ENCODE results near the gene ALDH6A1. TPM values are rescaled to one million over a fixed set of nuclear protein-coding genes. Genes with fewer than 3 reads are reported as not detected.
A peak's percentile ranks its signal among the peaks of the same experiment; 100 is the strongest.

Gene ALDH6A1
- total and polyA plus RNA-seq, 4 experiments from 2014 or later, result 21.7 to 23.1 (median 22.4) TPM

DNA sequence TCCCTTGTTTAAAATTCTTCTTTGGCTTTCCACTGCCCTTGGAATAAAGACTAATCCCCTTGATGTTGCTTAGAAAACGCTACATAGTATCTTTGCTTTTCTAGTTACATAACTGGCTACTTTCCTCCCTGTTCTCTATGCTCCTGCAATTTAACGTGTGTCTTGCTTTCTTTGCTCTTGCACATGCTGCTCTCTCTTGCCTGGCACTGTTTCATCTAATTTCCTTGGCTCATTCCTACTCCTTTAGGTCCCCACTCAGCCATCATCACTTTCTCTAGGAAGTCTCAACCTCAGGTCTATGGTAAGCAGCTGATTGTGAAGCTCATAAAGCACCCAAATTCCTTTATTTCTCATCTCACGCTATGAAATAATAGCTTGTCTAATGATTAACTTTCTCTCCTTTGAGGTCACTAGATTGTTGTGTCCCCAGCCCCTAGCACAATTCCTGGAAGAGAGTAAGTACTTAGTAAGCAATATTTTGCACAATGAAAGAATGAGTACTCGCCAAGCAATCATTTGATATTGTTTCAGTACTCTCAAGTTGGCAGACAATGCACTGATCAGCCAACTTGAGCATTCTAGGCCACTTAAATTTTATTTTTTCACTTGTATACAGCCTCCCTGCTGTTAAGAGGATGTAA, 3.3 kb downstream of the ALDH6A1 start:
- peaks cover 0 to 1% (median 0%) of the 10 kb centered on the region in 8 donors for H3K9me3 Mint-ChIP-seq
- ChIA-PET POLR2A (ENCODE audit: partially characterized antibody) (no interaction called here), CTCF (ENCODE audit: partially characterized antibody) (no interaction called here)
- intact Hi-C loops (cut with micrococcal nuclease), result no loop called here
- no peak overlapping the region for H3K27ac Mint-ChIP-seq
- H3K4me1 Mint-ChIP-seq, result peaks cover 16 to 32% (median 25%) of the 10 kb centered on the region in 4 donors
- Histone ChIP-seq H3K36me3 (ENCODE audit: insufficient read depth, low read length) (no peaks in the 10 kb centered on the region), H3K27ac (ENCODE audit: low read depth, low read length) (no peak overlapping the region), H3K4me3 (ENCODE audit: low read length in 2 of 2) (no peak overlapping the region), H3K4me1 (ENCODE audit: insufficient read depth, low read length) (peaks cover 19% of the 10 kb centered on the region), H3K27me3 (ENCODE audit: insufficient read depth, low read length) (no peaks in the 10 kb centered on the region), H3K9me3 (ENCODE audit: control insufficient read depth in 1 of 2, low read length in 2 of 2) (no peaks in the 10 kb centered on the region)
- H3K4me3 Mint-ChIP-seq, result no peak overlapping the region
- peaks cover 0 to 12% of the 10 kb centered on the region in 2 donors for H3K36me3 Mint-ChIP-seq
- no peak for DNase-seq
- no peaks in the 10 kb centered on the region for H3K27me3 Mint-ChIP-seq

DNA sequence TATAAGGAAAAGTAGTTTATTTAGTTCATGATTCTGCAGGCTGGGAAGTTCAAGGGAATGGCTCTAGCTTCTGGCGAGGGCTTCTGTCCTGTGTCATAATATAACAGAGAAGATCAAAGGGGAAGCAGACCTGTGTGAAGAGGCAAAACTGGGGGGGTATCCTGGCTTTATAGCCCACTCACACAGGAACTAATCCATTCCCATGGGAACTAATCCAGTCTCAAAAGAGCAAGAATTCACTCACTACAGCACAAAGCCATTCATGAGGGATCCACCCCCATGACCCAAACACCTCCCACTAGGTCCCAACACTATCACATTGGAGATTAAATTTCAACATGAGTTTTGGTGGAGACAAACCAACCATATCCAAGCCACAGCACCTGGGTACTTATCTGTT, 6.9 kb downstream of the ALDH6A1 start:
- Histone ChIP-seq H3K36me3 (ENCODE audit: insufficient read depth, low read length) (peaks cover under 1% of the 10 kb centered on the region), H3K4me1 (ENCODE audit: insufficient read depth, low read length) (no peaks in the 10 kb centered on the region), H3K4me3 (ENCODE audit: low read length in 2 of 2) (no peak overlapping the region), H3K27ac (ENCODE audit: low read depth, low read length) (no peak overlapping the region), H3K9me3 (ENCODE audit: control insufficient read depth in 1 of 2, low read length in 2 of 2) (no peaks in the 10 kb centered on the region), H3K27me3 (ENCODE audit: insufficient read depth, low read length) (no peaks in the 10 kb centered on the region)
- intact Hi-C loops (cut with micrococcal nuclease), result no loop called here
- Mint-ChIP-seq H3K27me3 (no peaks in the 10 kb centered on the region), H3K27ac (peak overlapping the region in 2 of 7 donors; percentile 8 to 64), H3K36me3 (peaks cover 0 to 2% of the 10 kb centered on the region in 2 donors), H3K4me3 (no peak overlapping the region), H3K4me1 (peaks cover 0 to 6% (median 2%) of the 10 kb centered on the region in 4 donors), H3K9me3 (peaks cover 0 to 1% (median 0%) of the 10 kb centered on the region in 8 donors)
- no peak for DNase-seq
- POLR2A ChIA-PET (ENCODE audit: partially characterized antibody), result interaction anchor here (0.6 to 0.7 kb wide), 3 partner anchors 35 to 769 kb away, joined by 3 to 6 read pairs (median 3); no protein-coding TSS in a partner anchor
- CTCF ChIA-PET (ENCODE audit: partially characterized antibody), result interaction anchor here (1.5 kb wide), 1 partner anchor 31 kb away, joined by 4 read pairs; no protein-coding TSS in a partner anchor

DNA sequence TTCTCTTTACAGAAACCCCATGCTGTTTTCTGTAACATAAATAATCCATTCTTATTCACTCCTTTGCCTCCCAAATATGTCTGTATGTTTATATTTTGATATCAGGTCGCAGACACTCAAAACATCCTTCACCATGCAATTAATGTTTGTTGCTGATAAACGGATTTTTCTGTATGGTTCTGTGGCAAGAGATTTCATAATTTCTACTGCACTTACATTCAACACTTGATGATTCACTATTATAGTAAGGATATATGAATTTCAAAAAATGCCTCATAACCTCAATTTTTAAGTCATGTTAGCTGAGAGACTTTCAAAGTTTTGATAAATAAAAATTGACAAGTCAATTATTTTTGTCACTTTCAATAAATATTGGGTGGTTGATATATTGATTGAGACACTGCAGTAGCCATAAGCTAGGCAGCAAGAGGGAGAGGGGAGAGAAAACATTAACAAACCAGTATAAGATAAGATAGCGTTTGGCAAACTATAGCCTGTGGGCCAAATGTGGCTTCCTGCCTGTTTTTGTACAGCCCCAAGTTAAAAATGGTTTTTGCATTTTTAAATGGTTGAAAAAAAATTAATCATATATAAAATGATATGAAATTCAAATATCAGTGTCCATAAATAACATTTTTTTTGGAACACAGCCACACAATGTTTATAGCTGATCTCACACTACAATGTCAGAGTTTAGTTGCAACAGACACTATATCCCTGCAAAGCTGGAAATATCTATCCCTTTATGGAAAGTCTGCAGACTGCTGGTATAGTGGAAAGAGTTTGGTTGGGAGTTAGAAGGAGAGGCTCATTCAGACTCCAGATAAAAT, 18.3 kb downstream of the ALDH6A1 start:
- Mint-ChIP-seq H3K27ac (peak overlapping the region in 1 of 7 donors; percentile 47), H3K4me1 (no peaks in the 10 kb centered on the region), H3K4me3 (no peak overlapping the region), H3K36me3 (peaks cover 41 to 53% of the 10 kb centered on the region in 2 donors), H3K27me3 (no peaks in the 10 kb centered on the region), H3K9me3 (no peaks in the 10 kb centered on the region)
- H3K4me3 ChIP-seq (ENCODE audit: low read length in 2 of 2), result no peak overlapping the region
- H3K27me3 ChIP-seq (ENCODE audit: insufficient read depth, low read length), result no peaks in the 10 kb centered on the region
- H3K9me3 ChIP-seq (ENCODE audit: control insufficient read depth in 1 of 2, low read length in 2 of 2), result no peaks in the 10 kb centered on the region
- H3K4me1 ChIP-seq (ENCODE audit: insufficient read depth, low read length), result no peaks in the 10 kb centered on the region
- ChIA-PET CTCF (ENCODE audit: partially characterized antibody) (no interaction called here), POLR2A (ENCODE audit: partially characterized antibody) (no interaction called here)
- H3K36me3 ChIP-seq (ENCODE audit: insufficient read depth, low read length), result peaks cover 18% of the 10 kb centered on the region
- DNase-seq, result no peak
- H3K27ac ChIP-seq (ENCODE audit: low read depth, low read length), result no peak overlapping the region
- intact Hi-C loops (cut with micrococcal nuclease), result no loop called here

DNA sequence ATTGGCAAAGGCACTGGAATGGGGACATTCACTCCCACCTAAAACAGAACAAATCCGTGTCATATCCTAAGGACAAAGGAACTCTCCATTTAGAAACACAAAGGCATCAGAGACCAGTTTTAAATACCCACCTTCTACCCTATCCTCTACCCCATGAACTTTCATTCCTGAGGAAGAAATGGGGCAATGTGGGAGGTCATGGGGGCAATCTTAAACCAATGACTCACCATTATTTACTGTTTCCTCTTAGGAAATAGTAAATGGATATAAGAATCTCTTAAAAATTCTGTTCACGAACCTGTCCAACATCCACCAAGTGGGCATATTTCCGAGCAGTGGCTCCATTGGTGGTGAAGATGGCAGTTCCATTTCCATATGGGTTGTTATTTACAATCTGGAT, 19.4 kb downstream of the ALDH6A1 start:
- intact Hi-C loops (cut with micrococcal nuclease), result no loop called here
- H3K27ac Mint-ChIP-seq, result no peak overlapping the region
- Histone ChIP-seq H3K4me1 (ENCODE audit: insufficient read depth, low read length) (no peaks in the 10 kb centered on the region), H3K9me3 (ENCODE audit: control insufficient read depth in 1 of 2, low read length in 2 of 2) (no peaks in the 10 kb centered on the region), H3K27ac (ENCODE audit: low read depth, low read length) (no peak overlapping the region), H3K36me3 (ENCODE audit: insufficient read depth, low read length) (peaks cover 23% of the 10 kb centered on the region), H3K27me3 (ENCODE audit: insufficient read depth, low read length) (no peaks in the 10 kb centered on the region), H3K4me3 (ENCODE audit: low read length in 2 of 2) (no peak overlapping the region)
- ChIA-PET CTCF (ENCODE audit: partially characterized antibody) (no interaction called here), POLR2A (ENCODE audit: partially characterized antibody) (no interaction called here)
- no peak for DNase-seq
- H3K9me3 Mint-ChIP-seq, result no peaks in the 10 kb centered on the region
- H3K4me3 Mint-ChIP-seq, result no peak overlapping the region
- no peaks in the 10 kb centered on the region for H3K4me1 Mint-ChIP-seq
- H3K27me3 Mint-ChIP-seq, result no peaks in the 10 kb centered on the region
- peaks cover 48 to 54% of the 10 kb centered on the region in 2 donors for H3K36me3 Mint-ChIP-seq

DNA sequence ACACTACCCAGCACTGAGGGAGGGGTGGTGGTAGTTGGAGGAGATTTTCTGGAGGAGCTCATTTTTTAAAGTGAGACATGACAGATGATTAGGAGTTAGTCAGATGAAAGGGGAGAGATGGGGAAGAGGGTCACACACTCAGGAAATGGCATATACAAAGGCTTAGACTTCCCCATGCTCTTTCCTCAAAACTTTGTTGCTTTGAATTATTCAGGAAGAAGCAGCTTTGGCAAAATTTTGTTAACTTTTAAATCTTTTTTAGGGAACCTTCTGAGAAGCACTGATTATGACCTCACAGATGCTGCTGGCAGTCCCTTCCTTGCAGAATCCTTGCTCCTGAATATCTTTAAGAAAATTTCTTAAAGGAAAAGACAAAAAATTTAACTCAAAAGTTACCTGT, 19.8 kb downstream of the ALDH6A1 start:
- H3K27me3 ChIP-seq (ENCODE audit: insufficient read depth, low read length), result no peaks in the 10 kb centered on the region
- ChIA-PET CTCF (ENCODE audit: partially characterized antibody) (no interaction called here), POLR2A (ENCODE audit: partially characterized antibody) (no interaction called here)
- no peak overlapping the region for H3K4me3 ChIP-seq (ENCODE audit: low read length in 2 of 2)
- H3K27me3 Mint-ChIP-seq, result no peaks in the 10 kb centered on the region
- H3K27ac ChIP-seq (ENCODE audit: low read depth, low read length), result no peak overlapping the region
- H3K4me3 Mint-ChIP-seq, result no peak overlapping the region
- peaks cover 23% of the 10 kb centered on the region for H3K36me3 ChIP-seq (ENCODE audit: insufficient read depth, low read length)
- H3K4me1 Mint-ChIP-seq, result no peaks in the 10 kb centered on the region
- no peak for DNase-seq
- H3K9me3 ChIP-seq (ENCODE audit: control insufficient read depth in 1 of 2, low read length in 2 of 2), result no peaks in the 10 kb centered on the region
- H3K36me3 Mint-ChIP-seq, result peaks cover 51 to 57% of the 10 kb centered on the region in 2 donors
- no peaks in the 10 kb centered on the region for H3K9me3 Mint-ChIP-seq
- no peaks in the 10 kb centered on the region for H3K4me1 ChIP-seq (ENCODE audit: insufficient read depth, low read length)
- peak overlapping the region in 1 of 7 donors; percentile 47 for H3K27ac Mint-ChIP-seq
- intact Hi-C loops (cut with micrococcal nuclease), result no loop called here

DNA sequence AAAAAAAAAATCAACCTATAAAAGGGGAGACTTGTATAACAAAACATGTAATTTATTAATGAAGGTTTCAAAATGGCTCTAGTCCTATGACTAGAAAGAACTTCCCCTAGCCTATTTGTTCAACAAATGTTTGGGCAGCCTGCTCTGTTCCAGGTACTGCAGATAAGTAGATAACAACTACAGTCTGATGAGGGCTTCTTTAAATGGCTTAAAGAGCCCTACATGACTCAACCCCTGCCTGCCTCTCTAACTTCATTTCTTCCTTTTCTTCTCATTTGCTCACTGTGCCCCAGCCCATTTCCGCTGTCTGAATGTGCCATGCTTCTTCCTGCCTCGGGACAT, 21.5 kb downstream of the ALDH6A1 start:
- Mint-ChIP-seq H3K27me3 (no peaks in the 10 kb centered on the region), H3K36me3 (peaks cover 52 to 53% of the 10 kb centered on the region in 2 donors), H3K9me3 (no peaks in the 10 kb centered on the region), H3K4me1 (no peaks in the 10 kb centered on the region), H3K4me3 (no peak overlapping the region), H3K27ac (peak overlapping the region in 1 of 7 donors; percentile 48)
- Histone ChIP-seq H3K27ac (ENCODE audit: low read depth, low read length) (no peak overlapping the region), H3K4me3 (ENCODE audit: low read length in 2 of 2) (no peak overlapping the region), H3K27me3 (ENCODE audit: insufficient read depth, low read length) (no peaks in the 10 kb centered on the region), H3K9me3 (ENCODE audit: control insufficient read depth in 1 of 2, low read length in 2 of 2) (no peaks in the 10 kb centered on the region), H3K36me3 (ENCODE audit: insufficient read depth, low read length) (peaks cover 23% of the 10 kb centered on the region), H3K4me1 (ENCODE audit: insufficient read depth, low read length) (no peaks in the 10 kb centered on the region)
- CTCF ChIA-PET (ENCODE audit: partially characterized antibody), result no interaction called here
- POLR2A ChIA-PET (ENCODE audit: partially characterized antibody), result no interaction called here
- no peak for DNase-seq
- intact Hi-C loops (cut with micrococcal nuclease), result no loop called here

DNA sequence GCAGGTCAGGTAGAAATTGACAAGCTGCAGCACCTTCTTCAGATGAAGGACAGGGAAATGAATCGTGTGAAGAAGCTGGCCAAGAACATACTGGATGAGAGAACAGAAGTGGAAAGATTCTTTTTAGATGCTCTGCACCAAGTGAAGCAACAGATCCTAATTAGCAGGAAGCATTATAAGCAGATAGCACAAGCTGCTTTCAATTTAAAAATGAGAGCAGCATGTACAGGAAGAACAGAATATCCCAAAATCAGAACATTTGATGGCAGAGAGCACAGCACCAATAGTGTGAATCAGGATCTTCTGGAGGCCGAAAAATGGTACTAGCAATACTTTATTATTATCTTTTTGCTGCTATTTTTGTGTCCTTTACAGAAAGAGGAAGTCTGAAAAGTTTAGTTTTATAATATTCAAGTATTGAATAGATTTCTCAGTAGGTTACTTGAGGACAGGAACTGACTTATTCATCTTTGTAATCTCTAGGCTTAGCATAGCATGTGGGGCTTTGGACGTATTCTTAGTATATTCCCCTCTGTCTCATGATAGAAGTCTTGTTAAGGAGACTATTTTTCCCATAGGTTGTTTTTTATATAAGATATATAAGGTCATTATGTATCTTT, 34.3 kb downstream of the ALDH6A1 start:
- Histone ChIP-seq H3K4me3 (ENCODE audit: low read length in 2 of 2) (no peak overlapping the region), H3K4me1 (ENCODE audit: insufficient read depth, low read length) (no peaks in the 10 kb centered on the region), H3K27me3 (ENCODE audit: insufficient read depth, low read length) (no peaks in the 10 kb centered on the region), H3K27ac (ENCODE audit: low read depth, low read length) (no peak overlapping the region), H3K9me3 (ENCODE audit: control insufficient read depth in 1 of 2, low read length in 2 of 2) (no peaks in the 10 kb centered on the region), H3K36me3 (ENCODE audit: insufficient read depth, low read length) (no peaks in the 10 kb centered on the region)
- POLR2A ChIA-PET (ENCODE audit: partially characterized antibody), result no interaction called here
- H3K9me3 Mint-ChIP-seq, result no peaks in the 10 kb centered on the region
- peak overlapping the region in 1 of 7 donors; percentile 36 for H3K27ac Mint-ChIP-seq
- H3K4me1 Mint-ChIP-seq, result no peaks in the 10 kb centered on the region
- no peak overlapping the region for H3K4me3 Mint-ChIP-seq
- peaks cover 0 to 2% of the 10 kb centered on the region in 2 donors for H3K36me3 Mint-ChIP-seq
- no peak for DNase-seq
- no peaks in the 10 kb centered on the region for H3K27me3 Mint-ChIP-seq
- intact Hi-C loops (cut with micrococcal nuclease), result no loop called here
- CTCF ChIA-PET (ENCODE audit: partially characterized antibody), result no interaction called here

All from CD4-positive, alpha-beta memory T cell (primary cell).